ENCODE data around the gene PHACTR4. TPM values are rescaled to one million over a fixed set of nuclear protein-coding genes. Genes with fewer than 3 reads are reported as not detected.

Gene PHACTR4
- total RNA-seq, 1 donor from 2014 or later, result 31.3 TPM

GRCh38 chr1:28436211-28436769 lies 66.8 kb downstream of the PHACTR4 start:
- no peak for DNase-seq (ENCODE audit: low read depth)
- Histone ChIP-seq H3K36me3 (ENCODE audit: control insufficient read depth, insufficient read depth, low read length) (no peaks in the 10 kb centered on the region), H3K4me3 (ENCODE audit: low read depth, low read length) (no peak overlapping the region), H3K27me3 (ENCODE audit: control insufficient read depth, insufficient read depth, low read length) (no peaks in the 10 kb centered on the region)
- TF ChIP-seq, protein P1, sequence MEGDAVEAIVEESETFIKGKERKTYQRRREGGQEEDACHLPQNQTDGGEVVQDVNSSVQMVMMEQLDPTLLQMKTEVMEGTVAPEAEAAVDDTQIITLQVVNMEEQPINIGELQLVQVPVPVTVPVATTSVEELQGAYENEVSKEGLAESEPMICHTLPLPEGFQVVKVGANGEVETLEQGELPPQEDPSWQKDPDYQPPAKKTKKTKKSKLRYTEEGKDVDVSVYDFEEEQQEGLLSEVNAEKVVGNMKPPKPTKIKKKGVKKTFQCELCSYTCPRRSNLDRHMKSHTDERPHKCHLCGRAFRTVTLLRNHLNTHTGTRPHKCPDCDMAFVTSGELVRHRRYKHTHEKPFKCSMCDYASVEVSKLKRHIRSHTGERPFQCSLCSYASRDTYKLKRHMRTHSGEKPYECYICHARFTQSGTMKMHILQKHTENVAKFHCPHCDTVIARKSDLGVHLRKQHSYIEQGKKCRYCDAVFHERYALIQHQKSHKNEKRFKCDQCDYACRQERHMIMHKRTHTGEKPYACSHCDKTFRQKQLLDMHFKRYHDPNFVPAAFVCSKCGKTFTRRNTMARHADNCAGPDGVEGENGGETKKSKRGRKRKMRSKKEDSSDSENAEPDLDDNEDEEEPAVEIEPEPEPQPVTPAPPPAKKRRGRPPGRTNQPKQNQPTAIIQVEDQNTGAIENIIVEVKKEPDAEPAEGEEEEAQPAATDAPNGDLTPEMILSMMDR (IDR thresholded peaks at IDR 0.05; ENCODE audit: insufficient read depth, low read length, poor library complexity, severe bottlenecking), result no peak

- no peak for DNase-seq (ENCODE audit: low read depth)
Observed at GRCh38 chr1:28437264-28437923, 67.9 kb downstream of the PHACTR4 start.

GRCh38 chr1:28437924-28438699 lies 68.6 kb downstream of the PHACTR4 start:
- no peaks in the 10 kb centered on the region for H3K27me3 ChIP-seq (ENCODE audit: control insufficient read depth, insufficient read depth, low read length)
- peak overlapping the region; percentile 0 for H3K4me3 ChIP-seq (ENCODE audit: low read depth, low read length)
- TF ChIP-seq, protein P1 (IDR thresholded peaks at IDR 0.05; ENCODE audit: insufficient read depth, low read length, poor library complexity, severe bottlenecking), result no peak
- H3K36me3 ChIP-seq (ENCODE audit: control insufficient read depth, insufficient read depth, low read length), result no peaks in the 10 kb centered on the region
- DNase-seq (ENCODE audit: low read depth), result peak; percentile 95

More at GRCh38 chr1:28437264-28437923, 67.9 kb downstream of the PHACTR4 start:
- TF ChIP-seq, protein P1 (IDR thresholded peaks at IDR 0.05; ENCODE audit: insufficient read depth, low read length, poor library complexity, severe bottlenecking), result no peak
- Histone ChIP-seq H3K36me3 (ENCODE audit: control insufficient read depth, insufficient read depth, low read length) (no peaks in the 10 kb centered on the region), H3K4me3 (ENCODE audit: low read depth, low read length) (no peak overlapping the region), H3K27me3 (ENCODE audit: control insufficient read depth, insufficient read depth, low read length) (no peaks in the 10 kb centered on the region)

- Histone ChIP-seq H3K36me3 (ENCODE audit: control insufficient read depth, insufficient read depth, low read length) (no peaks in the 10 kb centered on the region), H3K4me3 (ENCODE audit: low read depth, low read length) (no peak overlapping the region), H3K27me3 (ENCODE audit: control insufficient read depth, insufficient read depth, low read length) (no peaks in the 10 kb centered on the region)
- TF ChIP-seq, protein P1 (IDR thresholded peaks at IDR 0.05; ENCODE audit: insufficient read depth, low read length, poor library complexity, severe bottlenecking), result no peak
- DNase-seq (ENCODE audit: low read depth), result no peak
Observed at GRCh38 chr1:28439320-28439719, 69.8 kb downstream of the PHACTR4 start.

DNA sequence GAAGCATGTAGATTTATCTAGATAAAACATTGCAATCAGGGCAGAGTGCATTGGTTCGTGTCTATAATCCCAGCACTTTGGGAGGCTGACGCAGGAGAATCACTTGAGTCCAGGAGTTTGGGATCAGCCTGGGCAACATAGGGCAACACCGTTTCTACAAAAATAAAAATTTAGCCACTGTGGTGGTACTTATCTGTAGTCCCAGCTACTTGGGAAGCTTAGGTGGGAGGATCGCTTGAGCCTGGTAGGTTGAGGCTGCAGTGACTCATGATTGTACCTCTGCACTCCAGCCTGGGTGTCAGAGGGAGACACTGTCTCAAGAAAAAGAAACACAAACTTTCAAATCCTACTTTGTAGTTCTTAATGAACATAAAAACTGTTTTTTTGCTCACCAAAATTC lies 72.1 kb downstream of the PHACTR4 start:
- no peak for DNase-seq (ENCODE audit: low read depth)
- Histone ChIP-seq H3K4me3 (ENCODE audit: low read depth, low read length) (no peak overlapping the region), H3K36me3 (ENCODE audit: control insufficient read depth, insufficient read depth, low read length) (no peaks in the 10 kb centered on the region), H3K27me3 (ENCODE audit: control insufficient read depth, insufficient read depth, low read length) (no peaks in the 10 kb centered on the region)
- TF ChIP-seq, protein P1 (IDR thresholded peaks at IDR 0.05; ENCODE audit: insufficient read depth, low read length, poor library complexity, severe bottlenecking), result no peak
